ENCODE measurements around the gene PLA2G5. TPM values are rescaled to one million over a fixed set of nuclear protein-coding genes. Genes with fewer than 3 reads are reported as not detected.
"Not testable (repeated sequence)": the region's sequence is repeated elsewhere in the genome, so short reads cannot be mapped to it uniquely, and the experiment has no call there.

Gene PLA2G5
- total RNA-seq, 1 experiment from 2014 or later = not detected

DNA sequence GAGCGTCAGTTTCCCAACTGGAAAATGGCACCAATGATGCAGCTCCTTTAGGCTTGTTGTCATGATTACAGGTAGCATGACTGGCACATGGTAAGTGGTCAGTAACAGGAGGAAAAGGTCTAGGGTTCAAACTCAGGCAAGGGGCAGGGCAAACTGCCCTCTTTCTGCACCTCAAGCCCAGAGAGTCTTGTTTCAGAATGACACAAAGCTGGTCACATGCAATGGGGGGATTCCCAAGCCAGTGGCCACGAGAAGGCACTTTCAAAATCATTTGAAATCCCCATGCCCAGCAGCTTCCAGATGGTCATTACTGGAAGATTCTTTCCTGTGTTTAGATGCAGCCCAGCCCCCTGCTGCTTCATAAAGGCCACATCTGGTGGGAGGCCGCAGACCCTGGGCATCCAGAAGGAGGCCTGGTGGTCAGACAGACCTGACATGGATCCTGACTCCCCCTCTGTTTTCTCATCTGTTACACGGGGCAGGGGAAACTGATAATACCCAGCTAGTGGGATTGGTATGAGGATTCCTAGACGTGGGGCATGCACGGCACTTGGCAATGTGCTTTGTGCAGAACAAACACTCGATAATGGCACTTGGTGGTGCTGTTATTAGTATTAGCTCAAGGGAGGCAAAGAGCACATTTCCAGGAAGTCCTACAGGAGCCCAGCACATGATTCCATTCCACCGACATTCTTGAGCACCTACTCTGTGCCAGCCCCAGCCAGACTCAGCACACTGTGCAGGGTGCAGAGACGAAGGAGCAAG lies 56.2 kb downstream of the PLA2G5 start:
- no peak for DNase-seq (ENCODE audit: low read depth, low spot score)
- in situ Hi-C loops (cut with HindIII; ENCODE audit: low pct_unique_long_range_greater_than_20kb, low sequenced_read_pairs) = no loop called here

DNA sequence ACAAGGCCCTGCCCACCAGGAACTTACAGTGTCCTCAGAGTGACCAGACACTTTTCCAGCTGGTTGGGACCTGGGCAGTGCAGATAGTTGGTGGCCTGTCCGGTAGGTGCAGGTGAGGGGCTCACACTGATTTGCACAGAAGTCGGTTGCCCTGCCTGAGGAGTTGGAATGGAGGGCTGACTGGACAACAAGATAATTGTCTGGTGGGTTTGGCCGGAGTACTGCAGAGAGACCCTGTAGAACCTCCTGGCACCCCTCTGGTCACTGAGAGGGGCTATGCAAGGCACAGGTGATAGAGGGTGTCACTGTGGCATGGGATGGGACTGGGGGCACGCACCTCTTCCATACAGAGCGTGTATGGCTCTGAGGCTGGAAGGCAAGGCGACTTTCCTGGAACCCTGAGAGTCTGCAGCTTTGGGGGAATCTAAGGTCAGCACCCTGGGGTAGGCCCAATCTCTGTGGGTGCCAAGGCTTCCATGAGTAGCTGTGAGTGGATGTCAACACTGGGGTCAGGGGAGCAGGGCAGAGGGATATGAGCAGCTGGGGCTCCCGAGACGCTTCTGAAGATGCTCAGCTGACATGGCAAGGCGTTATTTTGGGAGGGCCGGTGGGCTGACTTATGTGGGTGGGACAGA lies 56.9 kb downstream of the PLA2G5 start:
- no peak for DNase-seq (ENCODE audit: low read depth, low spot score)
- in situ Hi-C loops (cut with HindIII; ENCODE audit: low pct_unique_long_range_greater_than_20kb, low sequenced_read_pairs) = no loop called here

DNA sequence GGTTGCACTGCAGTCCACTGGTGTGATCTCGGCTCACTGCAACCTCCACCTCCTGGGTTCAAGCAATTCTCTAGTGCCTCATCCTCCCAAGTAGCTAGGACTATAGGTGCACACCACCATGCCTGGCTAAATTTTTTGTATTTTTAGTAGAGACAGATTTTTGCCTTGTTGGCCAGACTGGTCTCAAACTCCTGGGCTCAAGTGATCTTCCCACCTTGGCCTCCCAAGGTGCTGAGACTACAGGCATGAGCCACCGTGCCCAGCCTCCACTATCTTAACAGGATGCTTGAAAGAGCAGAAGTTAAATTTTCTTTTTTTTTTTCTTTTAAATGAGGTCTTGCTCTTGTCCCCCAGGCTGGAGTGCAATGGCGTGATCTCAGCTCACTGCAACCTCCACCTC lies 60.5 kb downstream of the PLA2G5 start:
- DNase-seq (ENCODE audit: low read depth, low spot score); in situ Hi-C loops (cut with HindIII; ENCODE audit: low pct_unique_long_range_greater_than_20kb, low sequenced_read_pairs): not testable (repeated sequence)

DNA sequence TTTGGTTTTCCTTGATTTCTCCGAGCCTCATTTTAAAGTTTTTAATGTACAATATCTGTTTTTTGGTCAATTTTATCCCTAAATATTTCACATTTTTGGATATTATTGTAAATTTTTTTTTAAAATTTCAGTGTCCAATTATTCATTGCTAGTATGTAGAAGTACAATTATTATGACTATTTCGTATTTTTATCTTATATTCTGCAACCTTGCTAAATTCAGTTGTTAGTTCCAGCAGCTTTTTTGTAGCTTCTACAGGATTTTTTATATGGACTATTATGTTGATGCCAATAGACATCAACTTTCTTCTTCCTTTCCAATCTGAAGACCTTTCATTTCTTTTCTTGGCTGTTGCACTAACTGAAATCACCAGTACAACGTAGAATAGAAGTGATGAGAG lies 65.0 kb downstream of the PLA2G5 start:
- no peak for DNase-seq (ENCODE audit: low read depth, low spot score)
- in situ Hi-C loops (cut with HindIII; ENCODE audit: low pct_unique_long_range_greater_than_20kb, low sequenced_read_pairs) = no loop called here

DNA sequence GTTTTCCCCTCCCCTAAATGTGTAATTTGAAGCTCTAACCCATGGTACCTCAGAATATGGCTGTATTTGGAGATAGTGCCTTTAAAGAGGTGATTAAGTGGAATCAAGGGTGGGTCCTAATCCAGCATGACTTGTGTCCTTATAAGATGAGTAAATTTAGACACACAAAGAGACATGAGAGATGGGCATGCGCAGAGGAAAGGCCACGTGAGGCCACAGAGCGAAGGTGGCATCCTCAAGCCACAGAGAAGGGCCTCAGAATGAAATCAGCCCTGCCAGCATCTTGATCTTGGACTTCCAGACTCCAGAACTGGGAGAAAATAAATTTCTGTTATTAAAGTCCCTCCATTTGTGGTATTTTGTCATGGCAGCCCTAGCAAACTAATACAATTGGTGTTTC lies 66.3 kb downstream of the PLA2G5 start:
- in situ Hi-C loops (cut with HindIII; ENCODE audit: low pct_unique_long_range_greater_than_20kb, low sequenced_read_pairs) = no loop called here

DNA sequence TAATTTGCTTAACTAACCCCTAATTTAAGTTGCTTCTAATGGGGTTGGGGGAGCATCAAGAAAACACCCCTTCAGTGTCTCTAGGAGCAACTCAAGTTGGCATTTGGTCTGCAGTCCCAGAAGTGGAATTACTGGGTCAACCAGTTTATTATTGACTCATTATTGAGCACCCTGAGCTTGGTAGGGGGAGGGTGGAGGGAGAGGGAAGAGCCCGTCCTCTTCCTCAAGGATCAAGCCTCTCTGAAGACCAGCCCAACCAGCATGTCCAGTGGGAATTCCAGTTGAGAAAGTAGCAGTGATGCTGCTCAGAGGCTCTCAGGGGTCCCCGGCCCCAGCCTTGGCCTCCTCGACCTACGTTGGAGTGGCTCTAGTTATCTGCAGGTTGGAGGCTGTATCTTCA lies 67.1 kb downstream of the PLA2G5 start:
- in situ Hi-C loops (cut with HindIII; ENCODE audit: low pct_unique_long_range_greater_than_20kb, low sequenced_read_pairs) = no loop called here
- DNase-seq (ENCODE audit: low read depth, low spot score) = no peak

More for the DNA sequence above, 66.3 kb downstream of the PLA2G5 start:
- DNase-seq (ENCODE audit: low read depth, low spot score) = no peak

DNA sequence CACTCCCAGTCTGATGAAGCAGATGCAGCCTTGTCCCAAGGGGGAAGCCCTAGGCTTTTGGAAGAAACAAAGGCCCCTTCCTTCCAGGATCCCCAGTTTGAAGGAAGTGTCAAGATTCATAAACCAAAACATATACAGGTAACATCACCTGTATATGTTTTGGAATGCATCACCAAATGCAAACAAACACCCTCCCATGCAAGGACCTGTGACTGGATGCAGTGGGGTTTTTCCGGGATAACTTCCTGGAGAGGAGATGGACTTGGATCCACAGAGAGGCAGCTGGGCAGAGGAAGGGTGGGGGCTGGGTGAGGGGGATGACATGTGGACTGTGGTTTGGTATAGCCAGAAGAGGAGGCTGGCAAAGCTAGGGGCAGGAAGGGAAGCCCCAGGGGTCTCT lies 67.6 kb downstream of the PLA2G5 start:
- in situ Hi-C loops (cut with HindIII; ENCODE audit: low pct_unique_long_range_greater_than_20kb, low sequenced_read_pairs) = no loop called here
- no peak for DNase-seq (ENCODE audit: low read depth, low spot score)

DNA sequence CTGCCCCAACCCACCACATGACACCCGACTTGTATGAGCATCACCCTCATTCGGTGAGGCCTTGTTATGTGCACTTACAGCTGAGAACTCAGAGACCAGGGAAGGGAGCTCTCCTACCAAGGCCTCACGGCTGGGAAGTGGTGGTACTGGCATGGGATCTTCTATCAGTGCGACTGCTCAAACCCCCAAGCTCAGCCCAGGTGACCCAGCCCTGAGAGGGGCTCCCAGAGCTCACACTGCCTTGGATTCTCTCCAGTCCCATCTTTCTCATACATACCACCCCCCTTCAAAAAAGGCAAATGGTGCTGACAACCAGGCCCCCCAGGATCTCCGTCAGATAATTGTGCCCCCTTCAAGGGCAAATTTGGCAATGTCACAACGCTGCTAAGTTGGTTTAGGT lies 68.4 kb downstream of the PLA2G5 start:
- in situ Hi-C loops (cut with HindIII; ENCODE audit: low pct_unique_long_range_greater_than_20kb, low sequenced_read_pairs) = no loop called here
- no peak for DNase-seq (ENCODE audit: low read depth, low spot score)

DNA sequence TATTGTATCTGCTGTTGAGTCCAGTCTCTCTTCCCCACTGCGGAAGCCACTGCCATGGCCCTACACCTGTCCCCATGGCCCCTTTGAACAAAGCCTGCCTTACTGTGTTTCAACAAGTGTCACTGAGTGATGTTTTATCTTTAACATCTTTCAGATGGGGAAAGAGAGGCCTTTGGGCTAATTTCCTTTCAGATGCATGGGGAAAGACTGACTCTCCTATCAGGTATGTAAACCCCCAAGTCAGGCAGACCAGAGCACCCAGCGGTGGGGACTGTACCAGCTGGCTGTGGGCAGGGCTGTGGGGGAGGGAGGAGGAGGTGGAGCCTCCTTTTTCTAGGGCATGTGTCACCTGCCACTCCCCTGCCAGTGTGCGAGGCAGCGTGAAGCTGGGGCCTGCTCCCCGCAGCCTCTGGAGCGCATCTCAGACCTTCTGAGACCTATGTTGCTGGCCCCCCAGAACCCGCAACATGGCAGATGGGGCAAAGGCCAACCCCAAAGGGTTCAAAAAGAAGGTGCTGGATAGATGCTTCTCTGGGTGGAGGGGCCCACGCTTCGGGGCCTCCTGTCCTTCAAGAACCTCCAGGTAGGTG lies 69.1 kb downstream of the PLA2G5 start, which contains the start of gene PLA2G2F:
PLA2G2F (plus strand) TSS at position 363 of the 590 bp plus-strand sequence; CDS start at position 468, 105 bp downstream.
- in situ Hi-C loops (cut with HindIII; ENCODE audit: low pct_unique_long_range_greater_than_20kb, low sequenced_read_pairs) = no loop called here
- no peak for DNase-seq (ENCODE audit: low read depth, low spot score)

DNA sequence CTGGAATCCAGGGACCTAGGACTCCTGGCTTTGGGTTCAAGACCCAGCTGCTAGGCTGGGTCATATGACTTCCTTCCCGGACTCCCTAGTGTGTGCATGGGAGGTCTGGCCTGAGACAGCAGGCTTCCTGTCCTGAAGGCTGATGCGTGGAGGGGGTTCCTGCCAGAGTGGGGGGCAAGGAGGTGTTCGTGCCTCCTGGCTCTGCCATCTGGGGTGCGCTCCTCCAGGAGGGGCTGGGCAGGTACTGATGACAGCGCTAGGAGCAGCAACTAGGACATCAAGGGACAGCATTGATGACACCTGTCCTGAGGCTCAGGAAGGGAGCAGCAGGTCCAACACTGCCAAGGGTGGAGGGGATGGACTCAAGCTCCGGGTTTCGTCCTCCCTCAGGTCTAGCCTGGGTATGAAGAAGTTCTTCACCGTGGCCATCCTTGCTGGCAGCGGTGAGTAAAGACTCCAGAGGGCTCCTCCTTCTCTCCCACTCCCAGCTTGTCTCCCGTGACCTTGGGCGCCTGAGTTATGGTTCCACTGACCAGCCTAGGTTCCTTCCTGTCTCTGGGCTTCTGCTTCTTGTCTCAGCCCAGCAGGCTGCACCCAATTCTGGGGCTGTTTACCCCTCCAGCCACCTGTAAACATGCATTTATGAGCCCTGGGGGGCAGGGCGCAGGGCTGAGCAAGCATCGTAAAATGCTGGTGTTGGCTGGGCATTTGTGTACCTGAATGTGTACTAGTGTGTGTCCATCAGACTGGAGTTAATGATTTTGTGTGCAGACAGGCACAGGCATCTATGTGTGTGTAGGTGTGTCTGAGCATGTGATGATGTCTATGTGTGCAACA lies 70.0 kb downstream of the PLA2G5 start:
- no peak for DNase-seq (ENCODE audit: low read depth, low spot score)
- in situ Hi-C loops (cut with HindIII; ENCODE audit: low pct_unique_long_range_greater_than_20kb, low sequenced_read_pairs) = no loop called here

DNA sequence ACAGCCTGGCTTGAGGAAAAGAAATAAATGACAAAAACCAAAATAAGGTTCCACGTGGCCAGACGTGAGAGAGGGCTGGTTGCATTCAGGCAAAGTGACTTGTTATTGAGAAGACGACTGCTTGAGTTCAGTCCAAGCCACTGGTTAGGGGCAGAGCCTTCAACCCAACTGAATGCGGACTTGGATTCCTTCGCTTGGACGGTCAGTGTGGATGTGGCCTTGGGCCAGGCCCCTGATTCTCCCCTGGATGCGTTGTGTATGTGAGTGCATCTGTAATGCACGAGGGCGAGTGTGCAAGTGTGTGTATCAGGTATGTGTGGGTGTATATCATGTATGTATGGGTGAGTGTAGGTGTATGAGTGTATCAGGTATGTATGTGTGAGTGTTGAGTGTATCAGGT lies 71.0 kb downstream of the PLA2G5 start:
- DNase-seq (ENCODE audit: low read depth, low spot score) = no peak
- in situ Hi-C loops (cut with HindIII; ENCODE audit: low pct_unique_long_range_greater_than_20kb, low sequenced_read_pairs) = no loop called here

DNA sequence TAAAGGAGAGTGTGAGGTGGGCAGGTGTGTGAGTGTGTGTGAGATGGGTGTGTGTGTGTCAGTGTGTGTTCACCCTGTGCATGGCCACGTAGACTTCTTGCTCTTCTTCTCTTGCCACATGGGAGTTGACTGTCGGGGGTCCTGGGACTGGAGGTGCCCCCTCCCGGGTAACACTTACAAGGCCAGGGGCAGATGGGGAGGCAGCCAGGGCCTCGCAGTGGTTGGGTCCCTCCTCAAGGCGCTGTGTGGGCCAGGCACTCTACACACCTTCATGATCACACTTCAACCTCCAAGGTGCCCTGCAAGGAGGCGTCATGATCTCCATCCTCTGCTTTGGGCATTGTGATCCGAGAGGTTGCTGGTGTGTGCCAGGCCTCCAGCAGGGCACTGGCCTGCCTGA lies 71.5 kb downstream of the PLA2G5 start:
- no peak for DNase-seq (ENCODE audit: low read depth, low spot score)
- in situ Hi-C loops (cut with HindIII; ENCODE audit: low pct_unique_long_range_greater_than_20kb, low sequenced_read_pairs) = no loop called here

Other genes with a start within 250 kb of the PLA2G5 start
- gene OTUD3, start 187.8 kb upstream of the PLA2G5 start, total RNA-seq (2014; rRNA removed; shearing (Covaris generic)) = 3.5 and 11.0 TPM in 2 replicates
- not detected in 2 replicates for gene PLA2G2E, start 146.6 kb upstream of the PLA2G5 start, total RNA-seq (2014; rRNA removed; shearing (Covaris generic))
- gene PLA2G2A, start 90.6 kb upstream of the PLA2G5 start, total RNA-seq (2014; rRNA removed; shearing (Covaris generic)) = not detected in 2 replicates
- gene PLA2G2D, start 49.3 kb downstream of the PLA2G5 start, total RNA-seq (2014; rRNA removed; shearing (Covaris generic)) = not detected in 2 replicates
- gene PLA2G2F, start 69.1 kb downstream of the PLA2G5 start, total RNA-seq (2014; rRNA removed; shearing (Covaris generic)) = not detected in 2 replicates
- gene UBXN10, start 115.9 kb downstream of the PLA2G5 start, total RNA-seq (2014; rRNA removed; shearing (Covaris generic)) = 0.08 TPM in 1 of 2 replicates, not detected in the other
- gene PLA2G2C, start 116.3 kb downstream of the PLA2G5 start, total RNA-seq (2014; rRNA removed; shearing (Covaris generic)) = not detected in 2 replicates
- gene VWA5B1, start 220.7 kb downstream of the PLA2G5 start, total RNA-seq (2014; rRNA removed; shearing (Covaris generic)) = not detected in 2 replicates

Measured in SK-MEL-5 (cell line).